Inferior parietal cortex (tissue), 1 donor: ENCODE data around the gene RBP4.

Experiments used
- DNase-seq: peaks from one replicate; pipeline ENCODE4 v3.0.0-alpha.2; 2016; ENCODE audit errors: extremely low spot score

RBP4 gene

DNA sequence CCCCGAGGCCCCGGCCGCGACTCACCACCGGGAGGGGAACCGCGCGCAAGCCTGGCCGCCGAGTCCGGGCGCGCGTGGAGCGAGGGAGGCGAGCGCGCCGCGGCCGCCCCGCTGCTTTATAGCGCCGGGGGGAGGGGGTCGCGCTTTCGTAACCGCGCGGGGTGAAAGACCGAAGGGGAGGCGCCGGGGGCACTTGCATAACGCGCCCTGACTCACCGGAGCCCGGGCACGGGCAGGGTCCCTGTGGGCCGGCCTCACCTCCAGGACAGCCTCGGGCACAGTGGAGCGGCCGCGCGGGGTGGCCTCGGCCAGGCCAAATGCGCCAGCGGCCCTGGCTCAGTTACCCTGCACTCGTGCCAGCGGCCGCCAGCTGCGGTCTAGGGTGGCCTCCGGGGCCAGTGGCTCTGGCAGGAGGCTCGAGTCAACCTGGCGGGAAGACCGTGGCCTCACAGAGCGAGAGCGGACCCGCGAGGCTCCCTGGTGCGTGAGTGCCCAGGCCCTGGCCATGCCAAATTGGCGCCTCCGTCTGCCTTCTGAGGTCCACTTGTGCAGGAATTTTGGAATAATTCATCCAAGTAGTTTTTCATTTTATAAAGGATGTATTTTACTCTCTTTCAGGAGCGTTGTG lies at the start of gene RBP4:
RBP4 (minus strand) TSS at position 90 of the 628 bp plus-strand sequence. CDS start 207 bp downstream, outside the sequence.
- no peak for DNase-seq

DNA sequence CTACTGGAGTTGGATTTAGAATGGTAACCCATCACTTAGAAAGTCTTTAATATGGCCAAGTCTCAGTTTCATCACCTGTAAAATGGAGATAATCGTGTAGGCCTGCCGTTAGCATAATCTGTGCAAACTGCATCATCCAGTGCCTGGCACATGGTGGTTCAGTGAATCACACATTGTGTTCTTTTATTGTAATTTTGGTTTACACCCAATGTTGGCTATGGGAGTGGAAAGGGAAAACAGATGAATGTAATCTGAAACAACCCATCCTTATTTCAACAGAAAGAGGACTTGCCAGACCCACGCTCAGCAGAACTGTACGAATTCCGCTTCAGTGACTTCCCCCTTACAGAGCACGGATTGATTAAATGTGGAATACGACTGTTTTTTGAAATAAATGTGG lies 38.8 kb upstream of the RBP4 start:
- no peak for DNase-seq

DNA sequence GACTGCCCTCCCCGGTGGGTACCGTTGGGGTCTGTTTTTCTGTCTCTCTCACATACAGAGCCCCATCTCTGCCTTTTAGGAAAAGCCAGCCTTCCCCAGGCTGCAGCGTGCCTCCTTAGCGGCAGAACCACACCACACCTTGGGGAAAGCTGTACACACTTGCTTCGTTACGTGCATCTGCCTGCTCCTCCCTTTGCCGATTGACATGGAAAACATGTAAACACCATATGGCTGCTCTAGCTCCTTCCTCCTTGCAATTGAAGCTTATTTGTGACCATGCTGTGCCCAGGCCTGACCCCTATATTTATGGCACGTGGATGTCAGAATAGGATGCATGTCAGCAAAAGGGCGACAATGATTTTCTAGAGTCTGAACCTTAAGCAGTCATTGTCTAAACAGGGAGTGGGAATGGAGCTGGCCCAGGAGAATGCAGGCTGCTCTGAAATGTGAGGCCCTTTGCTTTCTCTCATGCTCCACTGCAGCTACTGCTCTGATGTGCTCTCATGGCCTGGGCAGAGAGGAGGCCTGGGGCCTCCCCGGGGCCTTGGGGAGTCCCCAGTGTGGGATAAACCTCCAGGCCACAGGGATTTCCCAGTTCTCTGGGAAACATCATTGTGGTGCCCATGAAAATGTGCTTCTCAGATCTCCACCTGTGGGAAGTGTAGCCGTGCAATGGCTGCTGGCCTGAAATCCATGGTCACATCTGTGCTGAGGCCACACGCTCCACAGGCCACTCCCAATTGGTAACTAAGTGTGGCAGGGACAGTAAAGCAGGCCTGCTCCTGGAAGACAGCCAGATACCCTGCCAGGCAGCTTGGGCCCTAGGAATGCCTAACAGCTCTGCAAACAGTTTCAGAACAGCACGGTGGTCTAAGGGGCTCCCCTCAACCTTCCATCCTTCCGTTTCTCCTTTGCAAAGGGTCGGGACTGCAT lies 29.9 kb upstream of the RBP4 start:
- DNase-seq: no peak

DNA sequence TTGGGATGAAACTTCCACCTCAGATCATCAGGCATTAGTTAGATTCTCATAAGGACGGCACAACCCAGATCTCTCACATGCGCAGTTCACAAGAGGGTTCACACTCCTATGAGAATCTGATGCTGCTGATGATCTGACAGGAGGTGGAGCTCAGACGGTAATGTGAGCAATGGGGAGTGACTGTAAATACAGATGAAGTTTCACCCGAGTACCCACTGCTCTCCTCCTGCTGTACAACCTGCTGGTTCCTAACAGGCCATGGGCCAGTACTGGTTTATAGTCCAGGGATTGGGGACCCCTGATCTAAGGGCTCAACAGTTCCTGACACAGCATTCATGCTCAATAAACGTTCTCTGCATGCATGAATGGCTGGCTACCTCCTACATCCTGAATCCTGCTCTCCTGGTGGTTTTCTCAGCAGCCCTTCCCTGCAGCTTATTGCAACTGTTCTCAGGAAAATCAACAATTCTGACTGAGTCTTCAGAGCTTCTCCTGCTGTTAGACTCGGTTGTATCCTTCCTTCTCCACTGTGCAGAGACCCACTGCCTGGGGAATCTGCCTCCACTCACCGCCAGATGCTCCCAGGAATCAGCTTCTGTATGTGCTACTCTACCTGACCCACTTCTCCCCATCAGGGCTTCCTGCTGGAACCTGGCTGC lies 28.7 kb upstream of the RBP4 start:
- no peak for DNase-seq

DNA sequence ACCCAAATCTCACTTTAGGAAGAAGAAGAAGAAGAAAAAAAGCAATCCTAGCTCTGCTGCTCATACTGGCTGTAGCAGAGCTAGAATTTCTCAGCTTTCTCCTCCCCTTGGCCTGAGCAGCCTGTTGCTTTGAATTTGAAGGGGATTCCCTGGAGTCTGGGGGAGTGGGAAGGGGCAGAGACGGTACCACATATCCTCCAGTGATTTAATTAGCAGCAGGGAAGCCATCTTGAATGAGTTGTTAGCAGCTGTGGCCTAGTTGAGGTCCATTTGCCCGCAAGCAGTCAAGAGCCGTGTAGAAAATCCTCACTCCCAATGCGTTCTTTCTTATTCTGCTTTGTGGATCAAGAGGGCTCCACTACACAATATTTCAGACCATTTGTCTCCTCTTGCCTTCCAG lies 27.8 kb upstream of the RBP4 start:
- no peak for DNase-seq

DNA sequence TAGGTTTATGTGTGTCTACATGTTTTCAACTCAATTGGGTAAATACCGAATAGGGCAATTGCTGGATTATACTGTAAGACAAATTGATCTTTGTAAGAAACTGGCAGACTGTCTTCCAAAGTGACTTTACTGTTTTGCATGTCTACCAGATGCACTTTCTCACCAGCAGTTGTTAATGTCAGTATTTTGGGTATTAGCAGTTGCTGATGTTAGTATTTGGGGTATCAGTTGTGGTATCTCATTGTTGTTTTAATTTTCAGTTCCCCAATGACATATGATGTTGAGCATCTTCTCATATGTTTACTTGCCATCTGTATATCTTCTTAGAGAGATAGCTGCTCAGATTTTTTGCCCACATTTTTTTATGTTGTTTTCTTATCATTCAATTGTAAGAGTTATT lies 21.9 kb upstream of the RBP4 start:
- no peak for DNase-seq

DNA sequence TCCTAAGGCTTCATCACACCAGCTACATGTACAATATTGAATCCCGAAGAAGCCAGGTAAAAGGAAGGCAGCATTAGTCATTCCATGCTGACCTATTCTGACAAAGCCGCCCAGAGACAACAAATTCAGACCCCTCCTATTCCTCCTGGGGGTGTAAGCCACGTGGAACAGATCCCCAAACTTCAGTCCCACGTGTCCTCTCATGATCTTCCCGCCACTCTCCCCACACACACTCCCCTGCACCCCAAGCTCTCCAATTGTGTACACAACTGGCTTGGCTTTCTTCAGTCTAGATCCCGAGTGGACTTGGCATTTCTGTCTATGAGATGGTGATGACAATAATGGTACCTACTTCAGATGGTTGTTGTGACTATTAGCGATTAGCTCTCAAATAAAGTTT lies 19.9 kb upstream of the RBP4 start:
- no peak for DNase-seq

DNA sequence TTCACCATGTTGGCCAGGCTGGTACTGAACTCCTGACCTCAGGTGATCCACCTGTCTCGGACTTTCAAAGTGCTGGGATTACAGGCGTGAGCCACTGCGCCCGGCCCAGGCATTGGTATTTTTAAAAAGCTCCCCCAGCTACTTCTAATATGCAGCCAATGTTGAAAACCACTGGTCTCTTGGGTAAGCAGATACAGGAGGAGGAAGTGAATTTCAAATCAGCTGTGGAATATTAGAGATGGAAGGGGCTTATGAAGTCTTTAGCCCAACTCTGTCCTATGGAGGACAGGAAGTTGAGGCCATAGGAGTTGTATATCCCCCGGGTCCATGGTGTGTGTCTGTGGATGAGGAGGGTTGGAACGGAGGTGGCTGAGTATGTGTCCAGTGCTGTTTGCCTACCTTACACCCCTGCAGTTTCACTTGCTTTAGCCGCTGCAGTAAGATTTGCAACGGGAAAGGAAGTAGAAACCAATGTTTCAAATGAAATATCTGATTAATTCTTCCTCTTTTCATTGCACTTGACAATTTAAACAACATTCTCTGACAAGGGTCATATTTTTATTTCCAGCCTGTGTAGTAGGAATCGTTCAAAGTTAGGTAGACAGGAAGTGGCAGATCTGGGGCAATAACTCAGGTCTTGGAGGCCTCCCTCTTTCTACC lies 14.7 kb upstream of the RBP4 start:
- DNase-seq: no peak

DNA sequence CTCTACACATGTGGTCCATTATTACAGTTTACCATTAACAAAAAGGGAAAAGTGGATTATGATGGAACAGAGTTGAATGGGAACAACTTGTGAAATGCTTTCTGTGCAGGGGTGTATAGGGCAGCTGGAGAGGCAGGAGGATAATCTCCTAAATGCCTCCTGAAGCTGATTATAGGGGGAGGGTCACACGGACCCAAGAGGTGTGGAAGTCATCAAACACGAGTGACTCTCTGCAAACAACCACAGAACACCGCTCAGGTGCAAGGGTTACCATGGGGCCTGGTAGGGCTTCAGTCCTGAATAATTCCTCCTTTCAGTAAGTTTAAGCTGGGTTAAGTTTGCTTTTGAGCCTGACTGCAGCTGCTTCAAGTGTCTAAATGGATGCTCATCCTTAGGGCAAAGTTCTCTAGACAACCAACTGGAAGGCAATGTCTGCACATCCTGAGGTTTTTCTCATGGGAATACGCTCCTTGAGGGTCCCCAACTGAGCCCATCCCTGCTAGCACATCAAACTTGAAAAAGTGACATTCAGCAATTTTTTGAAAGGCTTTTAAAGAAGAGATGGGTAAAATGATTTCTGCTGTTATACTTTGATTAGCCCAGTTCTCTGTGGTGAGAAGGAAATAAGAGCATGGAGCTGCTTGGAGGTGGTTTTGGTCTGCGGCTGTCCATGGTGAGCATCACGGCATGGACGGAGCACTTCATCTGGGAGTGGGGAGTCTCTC lies 13.2 kb upstream of the RBP4 start:
- no peak for DNase-seq

DNA sequence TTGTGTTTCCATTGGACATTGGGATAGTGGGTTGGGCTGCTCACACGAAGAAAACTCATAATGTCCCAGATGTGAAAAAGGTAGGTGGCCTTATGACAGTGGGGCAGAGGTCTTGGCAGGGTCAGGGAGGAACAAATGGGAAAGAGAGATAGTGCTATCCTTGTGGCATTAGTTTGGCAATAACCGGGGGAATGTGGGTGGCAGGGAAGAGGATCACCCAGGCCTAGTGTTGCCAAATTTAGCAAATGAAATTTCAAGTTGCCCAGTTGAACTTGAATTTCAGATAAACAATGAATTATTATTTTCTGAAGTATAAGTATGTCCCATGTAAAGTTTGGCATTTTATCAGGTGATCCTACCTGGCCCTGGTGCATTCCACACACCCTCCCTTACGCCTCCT lies 12.1 kb upstream of the RBP4 start:
- DNase-seq: no peak

DNA sequence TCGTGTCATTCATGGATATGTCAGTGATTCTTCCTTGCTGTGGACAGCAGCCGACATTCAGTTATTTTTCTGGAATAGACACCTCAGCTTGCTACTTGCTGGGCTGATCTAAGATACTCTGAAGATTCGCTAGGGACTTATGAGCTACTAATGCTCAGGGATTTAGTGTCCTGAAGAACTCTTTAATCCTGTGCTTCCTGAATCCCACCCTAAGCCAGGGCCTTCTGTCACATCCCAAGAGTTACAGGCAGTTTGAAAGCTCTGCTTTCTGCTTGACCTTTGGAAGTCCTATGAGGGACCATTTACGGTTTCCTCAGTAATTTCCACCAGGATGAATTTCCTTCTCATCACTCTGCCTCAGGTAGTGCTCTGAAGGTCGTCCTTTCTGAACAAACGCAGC lies 11.3 kb upstream of the RBP4 start, which contains the start of gene PDE6C:
PDE6C (plus strand) TSS at position 227 of the 400 bp plus-strand sequence. CDS start 189 bp downstream, outside the sequence.
- no peak for DNase-seq

DNA sequence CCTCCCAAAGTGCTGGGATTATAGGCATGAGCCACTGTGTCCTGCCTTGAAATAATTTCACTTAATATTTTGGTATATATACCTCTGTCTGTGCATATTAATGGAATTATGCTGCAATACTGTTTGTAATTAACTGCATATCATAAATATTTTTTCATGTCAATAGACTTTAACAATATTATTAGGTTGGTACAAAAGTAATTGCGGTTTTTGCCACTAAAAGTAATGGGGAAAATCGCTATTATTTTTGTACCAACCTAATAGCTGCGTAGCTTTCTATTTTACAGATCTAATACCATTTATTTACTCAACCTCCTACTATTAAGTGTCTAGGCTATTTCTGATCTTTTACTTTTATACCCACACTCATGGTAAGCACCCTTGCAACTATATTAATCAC lies 7.4 kb upstream of the RBP4 start:
- DNase-seq: no peak

DNA sequence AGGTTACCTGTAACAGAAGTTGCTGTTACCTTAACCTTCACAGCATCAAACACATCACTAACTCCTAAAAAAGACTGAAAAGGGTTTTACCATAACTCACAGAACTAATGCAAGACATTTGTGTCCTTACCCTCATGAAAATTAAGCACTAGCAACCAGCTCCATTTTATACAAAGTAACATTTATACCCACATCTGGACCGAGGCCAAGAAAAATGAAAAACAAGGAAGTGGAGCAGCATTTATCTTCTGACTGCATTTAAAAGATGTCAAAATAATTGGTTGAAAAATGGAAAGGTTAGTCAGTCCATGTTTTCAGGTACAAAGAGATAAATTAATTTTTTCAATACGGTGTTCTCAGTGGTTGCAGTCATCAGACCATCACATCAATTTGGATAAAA lies 3.1 kb upstream of the RBP4 start:
- DNase-seq: no peak

DNA sequence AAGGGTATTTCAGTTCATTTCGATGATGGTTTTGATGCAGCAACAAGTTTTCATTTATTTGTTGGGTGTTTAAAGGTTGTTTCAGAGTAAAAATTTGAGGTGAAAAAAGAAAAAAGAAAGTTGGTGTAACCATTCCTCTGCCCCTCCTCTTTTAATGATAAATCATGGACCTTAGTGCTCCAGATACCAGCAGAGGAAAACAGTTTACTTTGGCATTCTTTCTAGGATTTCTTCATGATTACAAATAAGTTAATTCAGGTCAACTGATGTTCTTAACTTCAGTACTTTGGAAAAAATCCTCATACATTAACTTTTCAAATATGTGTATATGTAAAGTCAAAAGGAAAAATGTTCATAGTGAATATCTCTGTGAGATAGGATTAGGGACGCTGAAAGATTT lies 2.0 kb upstream of the RBP4 start:
- no peak for DNase-seq

DNA sequence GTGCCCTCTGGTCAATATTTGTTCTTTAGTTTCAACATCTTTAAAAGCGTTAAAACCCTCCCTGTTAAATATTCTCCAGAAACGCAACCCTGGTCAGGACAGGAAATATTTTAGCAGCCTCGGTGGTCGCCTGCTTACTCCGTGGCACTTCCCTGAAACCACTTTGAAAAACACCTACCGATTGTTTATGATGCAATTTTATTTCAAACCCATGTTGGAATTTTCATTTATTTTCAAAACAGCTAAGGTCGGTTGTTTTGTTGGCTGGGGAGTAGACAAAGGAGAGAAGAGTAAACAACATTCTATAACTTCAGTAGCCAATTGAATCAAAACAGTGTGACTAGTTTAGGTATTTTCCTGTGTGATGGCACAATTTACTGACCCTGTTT lies 733 bp upstream of the RBP4 start:
- no peak for DNase-seq

DNA sequence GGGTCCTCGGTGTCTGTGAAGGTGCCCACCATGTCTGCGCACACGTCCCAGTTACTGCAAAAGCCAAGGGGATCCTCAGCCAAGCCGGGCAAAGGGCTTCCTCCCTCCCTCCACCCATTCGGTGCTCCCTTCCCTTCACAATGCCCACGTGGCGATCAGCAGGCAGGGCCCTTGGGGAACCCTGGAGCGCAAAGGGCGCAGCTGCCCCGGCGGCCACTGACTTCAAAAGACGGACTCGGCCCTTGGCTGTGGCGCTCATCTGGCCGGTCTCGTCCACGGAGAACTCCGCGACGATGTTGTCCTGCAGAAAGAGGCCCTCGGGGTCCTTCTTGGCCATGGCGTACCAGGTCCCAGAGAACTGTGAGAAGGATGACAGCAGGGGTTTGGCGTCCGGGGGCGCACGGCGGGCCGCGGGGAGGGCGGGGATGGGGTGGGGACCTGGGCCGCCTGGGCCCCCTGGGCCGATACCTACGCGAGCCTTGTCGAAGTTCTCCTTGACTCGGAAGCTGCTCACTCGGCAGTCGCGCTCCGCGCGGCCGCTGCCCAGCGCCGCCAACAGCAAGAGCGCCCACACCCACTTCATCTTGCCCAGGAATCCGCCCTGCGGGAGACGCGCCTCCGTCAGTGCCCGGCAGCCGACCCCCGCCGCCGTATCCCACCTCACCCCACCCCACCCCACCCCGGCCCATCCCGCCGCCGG lies 439 bp downstream of the RBP4 start:
- DNase-seq: no peak

DNA sequence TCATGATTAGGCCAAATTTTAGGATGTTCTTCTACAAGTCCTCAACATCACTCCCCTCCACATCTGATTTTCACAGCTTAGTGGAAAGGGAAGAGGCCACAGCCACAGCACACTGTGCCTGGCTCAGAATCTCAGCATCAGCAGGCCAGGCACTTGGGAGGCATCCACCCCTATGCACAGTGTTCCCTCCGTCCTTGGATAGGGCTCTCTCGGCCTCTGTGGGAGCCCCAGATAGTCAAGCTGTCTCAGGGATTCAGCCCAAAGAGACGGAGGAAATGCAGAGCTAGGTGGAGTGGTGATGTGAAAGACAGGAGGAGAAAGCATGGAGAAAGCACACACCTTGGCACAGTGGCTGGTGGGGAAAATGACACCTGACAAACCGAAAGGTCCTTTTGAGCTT lies 1.3 kb downstream of the RBP4 start:
- no peak for DNase-seq

DNA sequence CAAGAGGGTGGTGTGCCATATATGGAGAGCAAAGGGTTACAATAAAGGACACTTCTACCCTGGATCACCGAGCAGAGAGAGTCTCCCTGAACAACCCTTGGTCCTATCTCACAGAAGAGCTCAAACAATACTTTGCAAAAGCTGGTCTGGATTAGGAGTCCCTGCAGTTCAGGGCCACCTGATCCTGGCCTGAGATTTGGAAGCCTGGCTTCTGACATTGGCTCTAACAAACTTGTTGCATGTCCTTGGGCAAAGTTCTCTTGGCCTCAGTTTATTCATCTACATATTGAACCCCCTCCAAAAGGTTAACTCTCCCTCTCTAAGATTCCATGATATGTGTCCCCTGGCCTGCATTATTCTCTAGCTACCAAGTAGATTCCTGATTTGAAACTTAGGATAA lies 1.7 kb downstream of the RBP4 start:
- no peak for DNase-seq

DNA sequence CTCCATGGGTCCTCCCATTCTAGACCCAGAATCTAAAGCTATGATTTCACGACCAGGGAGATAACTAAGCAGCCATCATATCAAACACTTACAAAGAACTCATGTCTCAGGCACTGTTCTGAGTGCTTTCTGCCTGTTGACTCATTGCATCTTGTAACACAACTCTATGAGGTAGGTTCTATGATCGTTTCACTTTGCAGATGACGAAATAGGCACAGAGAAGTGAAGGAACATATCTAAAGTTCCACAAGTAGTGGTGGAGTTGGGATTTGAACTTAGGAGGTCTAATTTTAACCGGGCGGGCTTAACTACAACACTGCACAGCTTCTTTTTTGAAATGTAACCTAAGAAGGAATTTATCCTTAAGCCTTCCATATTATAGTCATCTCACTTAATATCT lies 2.9 kb downstream of the RBP4 start:
- no peak for DNase-seq

DNA sequence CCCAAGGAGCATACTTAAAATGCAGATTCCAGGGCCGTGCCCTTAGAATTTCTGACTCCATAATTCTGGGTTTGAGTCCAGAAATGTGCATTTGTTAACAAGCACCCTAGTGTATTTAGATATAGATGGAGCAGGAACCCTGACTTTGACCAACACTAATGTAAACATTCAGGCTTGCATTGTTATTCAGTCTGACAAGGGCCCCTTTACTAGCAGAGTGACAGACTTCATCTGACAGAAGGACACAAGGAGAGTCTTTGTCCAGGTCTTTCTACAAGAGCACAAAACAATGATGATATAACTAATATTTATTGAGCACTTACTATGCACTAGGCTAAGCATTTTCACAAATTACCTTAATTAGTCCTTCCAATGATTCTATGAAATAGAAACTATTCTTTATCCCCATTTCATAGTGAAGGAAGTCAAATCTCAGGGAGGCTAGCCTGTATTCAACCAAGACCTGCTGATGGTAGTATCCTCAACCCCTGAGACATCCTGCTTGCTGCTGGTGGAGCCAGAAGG lies 3.9 kb downstream of the RBP4 start:
- DNase-seq: no peak

DNA sequence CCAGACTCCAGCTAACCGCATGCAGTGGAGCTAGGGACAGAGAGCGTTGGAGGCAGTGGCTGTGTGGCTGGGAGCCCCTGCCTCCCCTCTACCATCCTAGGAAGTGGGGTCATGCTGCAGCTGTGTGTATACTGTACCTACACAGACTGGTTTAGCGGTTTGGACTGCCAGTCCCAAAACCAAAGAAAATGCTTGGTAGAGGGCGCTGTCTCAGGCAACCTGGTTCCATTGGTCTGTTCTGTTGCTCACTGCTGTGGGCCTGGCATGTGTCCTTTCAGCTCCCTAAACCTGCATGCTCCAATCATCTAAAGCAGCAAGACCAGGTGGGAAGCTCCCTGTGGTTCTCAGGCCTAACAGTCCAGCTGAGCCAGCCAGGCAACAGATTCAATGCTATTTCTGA lies 4.5 kb downstream of the RBP4 start:
- DNase-seq: no peak
